Effector memory CD8-positive, alpha-beta T cell (primary cell): ENCODE data around the gene FDXR.

Experiments used
- ATAC-seq: fragments of 150-1000 bp; cut with Tn5 transposase; replicated peaks from 2 replicates; pipeline ENCODE4 v1.10.0; 2021; ENCODE audit warnings: mild to moderate bottlenecking, moderate library complexity
- DNase-seq, 3 experiments: peaks; one replicate each; pipeline ENCODE4 v3.0.0; 2021
- H3K27ac Mint-ChIP-seq, 2 donors: one replicate each; pipeline ENCODE4 v1.8.0; 2022; ENCODE audit warnings: mild to moderate bottlenecking in 2 of 2, mixed read lengths in 2 of 2, moderate library complexity in 2 of 2
- H3K27me3 Mint-ChIP-seq, 2 donors: one replicate each; pipeline ENCODE4 v1.8.0; 2022; ENCODE audit warnings: mixed read lengths in 2 of 2
- H3K36me3 Mint-ChIP-seq: one replicate; pipeline ENCODE4 v1.8.0; 2022; ENCODE audit warnings: mild to moderate bottlenecking, moderate library complexity, mixed read lengths; ENCODE audit not compliant: insufficient read depth
- H3K4me1 Mint-ChIP-seq, 2 donors: one replicate each; pipeline ENCODE4 v1.8.0; 2022; ENCODE audit warnings: low read depth in 2 of 2, mixed read lengths in 2 of 2
- H3K4me3 Mint-ChIP-seq, 2 donors: one replicate each; pipeline ENCODE4 v1.8.0; 2022; ENCODE audit warnings: mild to moderate bottlenecking in 2 of 2, mixed read lengths in 2 of 2, moderate library complexity in 2 of 2
- H3K9me3 Mint-ChIP-seq, 2 donors: one replicate each; pipeline ENCODE4 v1.8.0; 2022; ENCODE audit warnings: mixed read lengths in 2 of 2

FDXR gene

DNA sequence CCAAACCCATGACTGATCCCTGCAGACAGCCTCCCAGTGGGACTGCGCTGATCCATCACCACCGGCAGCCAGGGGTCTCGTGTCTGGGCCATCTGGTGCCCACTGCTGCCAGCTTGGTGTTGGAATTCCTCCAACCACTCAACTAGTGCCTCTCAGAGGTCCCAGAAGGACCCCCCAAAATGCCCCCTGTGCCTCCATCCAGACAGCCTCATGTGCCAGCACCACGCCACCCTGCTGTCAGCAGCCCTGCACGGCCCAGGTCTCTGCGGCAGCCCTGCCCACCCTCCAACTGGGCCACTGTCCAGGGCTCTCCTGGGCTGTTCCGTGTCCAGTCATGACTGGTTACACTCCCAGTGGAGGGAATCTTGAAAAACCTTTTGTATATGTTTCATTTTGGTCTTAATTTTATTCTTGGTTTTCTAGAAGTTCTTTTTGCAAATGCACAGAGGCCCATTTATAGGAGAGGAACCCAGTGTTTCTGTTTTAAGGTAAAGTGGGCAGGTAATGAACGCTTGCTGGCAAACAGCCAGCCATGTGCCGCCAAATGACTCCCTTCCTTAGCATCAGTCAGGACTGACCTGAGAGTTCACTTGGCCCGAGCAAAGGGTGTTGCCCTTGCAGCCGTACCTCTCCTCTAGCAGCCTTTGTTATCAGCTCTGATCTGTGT lies 47.7 kb downstream of the FDXR start:
- H3K27me3 Mint-ChIP-seq = no peaks in the 10 kb centered on the region
- DNase-seq (no peak), ATAC-seq (no peak)
- no peak overlapping the region for H3K27ac Mint-ChIP-seq
- no peak overlapping the region for H3K4me3 Mint-ChIP-seq
- H3K36me3 Mint-ChIP-seq = peaks cover 18% of the 10 kb centered on the region
- H3K4me1 Mint-ChIP-seq = peaks cover 0 to 3% of the 10 kb centered on the region in 2 donors
- no peaks in the 10 kb centered on the region for H3K9me3 Mint-ChIP-seq

DNA sequence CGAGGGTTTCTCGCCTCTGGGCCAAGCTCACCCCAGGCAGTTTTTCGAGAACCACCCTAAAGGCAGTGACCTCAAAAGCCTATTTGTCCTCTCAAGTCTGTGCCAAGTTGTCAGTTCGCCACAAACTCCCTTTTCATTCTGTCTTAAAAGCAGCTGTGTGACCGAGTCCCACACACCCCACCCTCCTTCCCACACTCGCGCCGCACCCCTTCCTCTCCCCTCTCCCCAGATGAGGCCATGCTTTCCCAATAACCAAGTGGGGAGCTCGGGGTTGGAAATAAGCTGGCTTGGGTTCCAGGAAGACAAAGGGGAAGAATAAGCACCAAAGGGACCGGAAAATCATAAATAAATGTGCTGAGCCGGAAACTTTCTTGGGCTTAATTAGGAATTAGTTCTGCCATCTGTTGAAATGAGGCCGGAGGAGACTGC lies 49.8 kb downstream of the FDXR start:
- Mint-ChIP-seq H3K27ac (no peak overlapping the region), H3K9me3 (no peaks in the 10 kb centered on the region), H3K36me3 (peaks cover 27% of the 10 kb centered on the region), H3K27me3 (no peaks in the 10 kb centered on the region), H3K4me1 (peaks cover 0 to 3% of the 10 kb centered on the region in 2 donors), H3K4me3 (no peak overlapping the region)
- no peak for DNase-seq
- ATAC-seq = no peak

DNA sequence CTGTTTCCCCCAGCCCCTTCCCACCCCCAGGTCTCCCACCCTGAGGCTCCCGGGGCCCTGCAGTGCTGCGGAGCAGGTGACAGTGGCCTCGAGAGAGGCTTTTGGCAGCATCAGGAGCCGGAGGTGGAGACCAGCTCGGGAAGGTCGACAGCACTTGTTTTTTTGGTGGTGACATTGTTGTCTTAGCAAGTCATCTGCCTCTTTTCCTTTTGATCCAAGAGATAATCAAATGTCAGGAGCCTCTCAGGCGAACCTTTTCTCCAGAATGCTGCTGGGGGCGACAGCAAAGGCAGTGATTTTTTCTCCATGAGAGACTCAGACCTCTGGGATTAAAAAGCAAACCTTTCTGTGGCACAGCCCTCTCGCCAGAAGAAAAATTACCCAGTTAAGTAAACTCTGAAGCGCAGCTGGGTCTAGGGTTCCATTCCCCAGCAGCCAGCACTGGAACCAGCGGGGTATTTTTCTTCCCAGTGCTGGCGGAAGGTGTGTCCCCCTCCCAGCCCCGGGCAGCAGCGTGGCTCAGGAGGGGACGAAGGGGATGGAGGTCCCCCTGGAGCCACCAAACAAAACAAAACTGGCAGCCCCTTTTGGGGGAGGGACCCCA lies 50.4 kb downstream of the FDXR start:
- Mint-ChIP-seq H3K9me3 (no peaks in the 10 kb centered on the region), H3K4me1 (peaks cover 0 to 3% of the 10 kb centered on the region in 2 donors), H3K27ac (no peak overlapping the region), H3K4me3 (no peak overlapping the region), H3K27me3 (no peaks in the 10 kb centered on the region), H3K36me3 (peaks cover 24% of the 10 kb centered on the region)
- DNase-seq (no peak), ATAC-seq (no peak)

DNA sequence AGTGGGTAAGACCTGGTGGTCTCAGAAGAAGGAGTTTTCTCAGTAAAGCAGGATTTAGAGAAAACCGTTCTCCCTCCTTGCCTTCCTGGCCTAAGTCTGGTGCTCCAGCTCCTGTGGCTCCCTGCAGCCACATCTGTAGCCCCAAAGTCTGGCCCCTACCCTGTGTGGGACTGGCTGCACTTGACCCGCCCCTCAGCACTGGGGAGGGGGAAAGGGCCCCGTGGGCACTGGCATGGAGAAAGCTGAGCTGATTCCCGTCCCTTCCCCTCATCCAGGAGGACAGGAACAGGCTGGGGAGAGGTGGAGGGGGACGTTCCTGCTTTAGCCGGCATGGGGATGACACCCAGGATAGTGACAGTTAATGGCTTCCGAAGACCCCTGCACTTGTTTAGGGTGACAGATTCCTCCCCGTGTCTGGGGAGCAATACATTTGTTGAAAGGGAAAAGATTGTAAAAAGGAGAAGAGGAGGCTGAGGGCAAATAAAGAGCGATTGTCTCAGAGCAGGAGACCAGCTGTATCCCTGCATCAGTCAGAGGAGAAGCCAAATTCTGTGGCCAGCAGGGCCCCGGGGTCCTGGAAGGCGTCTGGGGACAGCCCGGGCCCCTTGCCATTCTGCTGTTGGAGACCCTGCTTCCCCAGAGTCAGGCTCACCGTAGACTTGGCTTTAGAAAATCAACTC lies 51.0 kb downstream of the FDXR start:
- Mint-ChIP-seq H3K27ac (peak overlapping the region in 1 of 2 donors; percentile 90), H3K36me3 (peaks cover 24% of the 10 kb centered on the region), H3K27me3 (no peaks in the 10 kb centered on the region)

DNA sequence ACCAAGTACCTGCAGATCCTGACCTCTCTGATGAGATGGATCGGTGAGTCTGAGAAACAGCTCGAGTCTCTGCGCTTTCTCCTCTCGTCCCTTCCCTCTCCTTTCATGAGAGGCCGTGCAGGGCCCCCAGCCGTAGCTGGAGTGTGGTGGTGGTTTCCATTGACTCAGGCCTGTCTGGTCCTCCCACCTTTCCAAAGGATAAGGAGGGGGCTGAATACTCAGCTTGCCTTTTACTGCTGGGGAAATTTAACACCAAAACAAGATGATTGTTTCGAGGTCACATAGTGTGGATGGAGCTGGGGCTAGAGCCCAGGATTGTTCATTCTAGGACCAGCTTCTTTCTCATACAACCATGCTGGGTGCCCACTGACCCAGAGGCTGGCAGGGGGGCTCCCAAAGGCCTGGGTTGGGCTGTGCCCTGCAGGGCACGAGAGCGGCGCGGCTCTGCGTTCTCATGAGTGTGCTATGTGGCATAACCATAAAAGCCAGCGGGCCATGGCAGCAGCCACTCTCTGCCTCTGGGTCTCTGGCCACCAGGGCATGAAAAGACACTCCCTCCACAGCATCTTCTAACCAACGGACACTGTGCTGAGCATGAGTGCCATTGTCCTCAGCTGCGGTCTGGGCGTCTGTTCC lies 52.9 kb downstream of the FDXR start:
- Mint-ChIP-seq H3K27ac (no peak overlapping the region), H3K4me3 (no peak overlapping the region), H3K4me1 (peaks cover 3 to 4% of the 10 kb centered on the region in 2 donors), H3K36me3 (peaks cover 24% of the 10 kb centered on the region), H3K27me3 (no peaks in the 10 kb centered on the region), H3K9me3 (no peaks in the 10 kb centered on the region)
- ATAC-seq (no peak), DNase-seq (no peak)

More for the DNA sequence above, 51.0 kb downstream of the FDXR start:
- DNase-seq (no peak), ATAC-seq (no peak)
- Mint-ChIP-seq H3K9me3 (no peaks in the 10 kb centered on the region), H3K4me3 (no peak overlapping the region), H3K4me1 (peaks cover 2 to 3% of the 10 kb centered on the region in 2 donors)

DNA sequence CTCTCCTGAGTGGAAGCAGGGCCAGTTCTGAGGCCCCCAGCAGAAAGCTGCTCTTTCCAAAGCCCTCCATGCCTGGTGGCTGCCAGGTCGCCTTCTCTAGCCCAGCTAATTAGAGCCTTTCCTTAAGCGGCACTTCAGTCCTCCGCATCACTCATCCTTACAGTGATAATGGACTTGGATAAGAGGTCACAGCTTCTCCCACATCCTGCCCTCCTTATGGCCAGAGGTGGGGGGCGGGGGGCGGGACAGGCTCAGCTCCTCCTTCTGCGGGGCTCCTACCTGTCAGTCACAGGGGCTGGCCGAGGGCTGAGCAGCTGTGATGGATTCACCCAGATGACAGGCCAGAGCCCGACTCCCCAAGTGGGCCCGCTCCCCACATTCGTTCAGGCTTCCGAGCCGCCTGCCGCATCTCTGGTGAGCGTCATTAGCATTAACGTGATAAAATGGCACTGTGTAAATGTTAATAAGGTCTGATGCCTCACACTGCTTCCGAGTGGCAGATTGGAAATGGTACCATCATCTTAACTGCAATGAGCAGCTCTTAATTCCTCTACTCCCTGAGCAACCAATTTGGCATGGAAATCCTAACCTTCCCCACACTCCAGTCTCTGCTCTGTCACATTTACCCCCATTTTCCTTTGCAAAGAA lies 54.4 kb downstream of the FDXR start:
- Mint-ChIP-seq H3K4me1 (peaks cover 3 to 8% of the 10 kb centered on the region in 2 donors), H3K9me3 (no peaks in the 10 kb centered on the region), H3K4me3 (no peak overlapping the region), H3K27ac (no peak overlapping the region), H3K27me3 (no peaks in the 10 kb centered on the region), H3K36me3 (peaks cover 24% of the 10 kb centered on the region)
- no peak for ATAC-seq
- DNase-seq = no peak

DNA sequence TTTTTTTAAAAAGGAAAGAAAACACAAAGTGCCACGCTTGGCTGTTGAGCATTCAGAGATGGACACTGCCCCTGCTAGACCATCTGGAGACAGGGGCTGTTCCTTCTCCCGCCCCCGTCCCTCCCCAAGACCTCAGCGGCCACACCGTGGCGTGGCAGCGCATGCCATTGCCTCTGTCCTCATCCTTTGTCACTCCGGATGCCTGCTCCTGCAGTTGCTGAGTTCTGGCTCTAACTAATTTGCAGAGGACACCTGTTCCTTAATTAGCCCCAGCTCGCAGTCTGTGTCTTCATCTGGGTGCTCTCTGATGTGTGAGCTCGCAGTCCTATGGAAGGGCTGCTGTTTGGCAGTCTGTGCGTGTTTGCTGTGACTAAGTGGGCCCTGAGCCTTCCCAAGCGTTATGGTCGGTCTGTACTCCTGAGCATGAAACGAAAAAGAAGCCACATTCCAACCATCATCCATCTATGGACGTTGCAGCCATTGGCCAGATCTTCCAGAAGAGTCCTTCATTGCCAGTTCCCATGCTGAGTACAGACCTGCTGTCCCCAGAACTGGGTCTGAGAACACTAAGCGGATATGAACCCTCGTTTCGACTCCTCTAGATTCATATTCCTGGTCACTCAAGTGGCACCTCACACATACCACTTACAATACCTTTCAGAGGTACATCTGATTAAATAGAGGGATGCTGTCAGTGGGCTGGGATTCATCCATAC lies 55.7 kb downstream of the FDXR start:
- no peak for ATAC-seq
- H3K36me3 Mint-ChIP-seq = peaks cover 25% of the 10 kb centered on the region
- H3K27ac Mint-ChIP-seq = no peak overlapping the region
- H3K4me3 Mint-ChIP-seq = no peak overlapping the region
- no peaks in the 10 kb centered on the region for H3K9me3 Mint-ChIP-seq
- H3K4me1 Mint-ChIP-seq = peaks cover 3 to 8% of the 10 kb centered on the region in 2 donors
- no peak for DNase-seq
- no peaks in the 10 kb centered on the region for H3K27me3 Mint-ChIP-seq

DNA sequence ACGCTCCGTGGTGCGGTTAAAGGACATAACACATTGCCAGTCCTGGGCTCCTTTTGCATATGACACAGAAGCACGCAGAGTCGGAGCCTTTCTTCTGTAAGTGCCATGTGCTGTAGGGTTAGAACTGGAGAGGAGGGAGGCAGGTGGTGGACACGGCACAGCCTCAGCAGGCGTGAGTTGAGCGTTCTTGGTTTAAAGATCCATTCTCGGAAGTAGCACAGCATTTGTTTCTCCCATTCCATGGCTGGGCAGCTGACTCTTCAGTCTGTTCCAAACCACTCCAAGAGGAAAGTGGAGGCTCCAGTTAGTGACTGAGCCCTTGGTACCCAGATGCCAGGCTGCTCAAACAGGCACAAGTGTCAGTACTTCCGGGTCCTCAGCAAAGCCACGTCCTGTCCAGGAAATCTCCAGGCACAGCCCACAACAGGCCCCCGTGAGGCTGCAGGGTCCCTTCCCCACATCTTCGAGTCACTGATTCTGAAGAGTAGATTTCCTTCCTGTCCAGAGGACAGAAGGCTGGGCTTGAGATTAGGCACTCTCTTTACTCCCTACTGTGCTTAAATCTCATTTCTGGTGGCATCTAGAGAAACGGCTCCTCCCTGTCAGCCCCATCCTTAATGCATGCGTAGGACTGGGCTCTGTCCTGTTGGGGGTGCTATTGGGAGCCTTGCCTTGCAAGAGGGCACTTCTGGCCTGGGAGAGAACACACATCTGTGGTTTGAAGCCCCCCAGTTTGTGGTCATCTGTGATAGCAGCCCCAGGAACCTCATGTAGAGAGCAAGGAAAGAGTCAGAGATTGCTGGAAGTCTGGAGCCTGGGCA lies 57.0 kb downstream of the FDXR start:
- Mint-ChIP-seq H3K4me3 (no peak overlapping the region), H3K36me3 (peaks cover 19% of the 10 kb centered on the region), H3K27ac (peak overlapping the region in 1 of 2 donors; percentile 20), H3K9me3 (no peaks in the 10 kb centered on the region), H3K4me1 (peaks cover 0 to 8% of the 10 kb centered on the region in 2 donors), H3K27me3 (no peaks in the 10 kb centered on the region)
- ATAC-seq = no peak
- DNase-seq = no peak

DNA sequence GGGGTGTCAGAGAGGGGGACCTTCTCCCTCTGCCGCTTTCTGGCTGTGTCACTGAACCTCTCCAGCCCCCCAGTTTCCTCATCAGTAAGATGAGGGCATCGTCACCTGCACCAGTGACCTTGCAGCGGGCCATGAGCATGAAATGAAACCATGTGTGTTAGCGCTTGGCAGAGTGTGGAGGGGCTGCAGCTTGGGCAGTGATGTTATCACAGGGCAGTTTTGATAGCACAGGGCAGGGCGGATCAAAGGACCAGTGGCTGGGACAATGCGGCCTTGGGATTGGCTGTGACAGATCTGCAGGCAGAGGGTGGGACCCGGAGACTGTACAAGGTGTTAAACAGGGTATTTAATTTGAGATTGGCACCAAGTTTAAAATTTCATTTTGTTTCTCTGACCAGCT lies 57.7 kb downstream of the FDXR start:
- no peak overlapping the region for H3K4me3 Mint-ChIP-seq
- no peaks in the 10 kb centered on the region for H3K9me3 Mint-ChIP-seq
- ATAC-seq (no peak), DNase-seq (no peak)
- H3K27ac Mint-ChIP-seq = no peak overlapping the region
- no peaks in the 10 kb centered on the region for H3K27me3 Mint-ChIP-seq
- peaks cover 0 to 8% of the 10 kb centered on the region in 2 donors for H3K4me1 Mint-ChIP-seq
- peaks cover 16% of the 10 kb centered on the region for H3K36me3 Mint-ChIP-seq

DNA sequence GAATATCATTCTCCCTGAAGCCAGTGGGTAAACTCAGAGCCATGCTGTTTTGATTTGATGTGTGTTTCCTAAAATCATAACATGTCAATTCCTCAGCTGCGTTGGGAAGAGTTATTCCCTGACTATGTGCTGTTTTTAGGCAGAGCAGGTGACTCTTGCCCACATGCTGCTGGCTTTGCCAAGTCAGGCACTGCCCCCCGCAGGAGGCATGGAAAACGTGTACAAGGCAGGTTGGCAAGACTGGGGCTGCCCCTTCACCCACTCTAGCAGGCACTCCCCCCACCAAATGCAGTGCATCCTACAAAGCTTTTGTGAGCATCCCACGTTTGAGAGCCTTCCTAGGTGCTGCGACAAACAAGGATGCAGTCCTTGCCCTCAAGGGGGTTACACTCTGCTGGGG lies 58.3 kb downstream of the FDXR start:
- Mint-ChIP-seq H3K27ac (no peak overlapping the region), H3K4me1 (peaks cover 0 to 8% of the 10 kb centered on the region in 2 donors), H3K36me3 (peaks cover 16% of the 10 kb centered on the region), H3K4me3 (no peak overlapping the region), H3K9me3 (no peaks in the 10 kb centered on the region), H3K27me3 (no peaks in the 10 kb centered on the region)
- ATAC-seq = no peak
- no peak for DNase-seq
